NCI-H226 (cell line): ENCODE data around the gene IFI27.

ENCODE experiments used
- DNase-seq: peaks from one replicate; pipeline ENCODE4 v3.0.0-alpha.2; 2015

IFI27 gene

GRCh38 chr14:94103554-94104150, 6.9 kb upstream of the IFI27 start:
- no peak for DNase-seq

GRCh38 chr14:94104731-94105130, 5.8 kb upstream of the IFI27 start:
- no peak for DNase-seq

- no peak for DNase-seq
Measured at GRCh38 chr14:94109915-94110250, 653 bp upstream of the IFI27 start.

- DNase-seq = no peak
Measured at GRCh38 chr14:94111276-94112095, 950 bp downstream of the IFI27 start.

GRCh38 chr14:94112513-94113063, 2.1 kb downstream of the IFI27 start:
- DNase-seq = no peak

GRCh38 chr14:94113073-94113472, 2.5 kb downstream of the IFI27 start:
- no peak for DNase-seq

GRCh38 chr14:94113490-94113889, 3.0 kb downstream of the IFI27 start:
- DNase-seq = no peak

GRCh38 chr14:94113908-94114588, 3.5 kb downstream of the IFI27 start:
- DNase-seq = no peak

- no peak for DNase-seq
Measured at GRCh38 chr14:94114589-94115057, 4.1 kb downstream of the IFI27 start.

- DNase-seq = no peak
Measured at GRCh38 chr14:94115058-94115591, 4.6 kb downstream of the IFI27 start.

GRCh38 chr14:94115631-94116030, 5.1 kb downstream of the IFI27 start:
- DNase-seq = no peak

- DNase-seq = no peak
Measured at GRCh38 chr14:94116701-94117100, 6.2 kb downstream of the IFI27 start.

- DNase-seq = no peak
Measured at GRCh38 chr14:94117856-94118255, 7.3 kb downstream of the IFI27 start.

- no peak for DNase-seq
Measured at GRCh38 chr14:94119071-94119470, 8.5 kb downstream of the IFI27 start.

- DNase-seq = no peak
Measured at GRCh38 chr14:94120667-94121340, 10.3 kb downstream of the IFI27 start.

GRCh38 chr14:94121485-94121884, 10.9 kb downstream of the IFI27 start:
- no peak for DNase-seq

- DNase-seq = no peak
Measured at GRCh38 chr14:94122438-94122837, 11.9 kb downstream of the IFI27 start.

GRCh38 chr14:94123296-94123695, 12.8 kb downstream of the IFI27 start:
- no peak for DNase-seq

GRCh38 chr14:94123868-94124267, 13.3 kb downstream of the IFI27 start:
- DNase-seq = no peak

- no peak for DNase-seq
Measured at GRCh38 chr14:94124582-94125377, 14.2 kb downstream of the IFI27 start.

- no peak for DNase-seq
Measured at GRCh38 chr14:94125659-94126418, 15.3 kb downstream of the IFI27 start.

- no peak for DNase-seq
Measured at GRCh38 chr14:94126419-94126677, 15.8 kb downstream of the IFI27 start.
